Fibroblast of skin of right quadriceps (primary cell): ENCODE measurements around the gene SYNGR1.
A peak's percentile ranks its signal among the peaks of the same experiment; 100 is the strongest.

Experiments used
- DNase-seq: peaks from one replicate; pipeline ENCODE4 v3.0.0-alpha.2; 2013

The SYNGR1 gene

GRCh38 chr22:39374191-39374590, 24.4 kb downstream of the SYNGR1 start:
- no peak for DNase-seq

- no peak for DNase-seq
These were observed 25.0 kb downstream of the SYNGR1 start for GRCh38 chr22:39374801-39375200.

GRCh38 chr22:39375646-39376045, 25.9 kb downstream of the SYNGR1 start:
- no peak for DNase-seq

- no peak for DNase-seq
These were observed 30.3 kb downstream of the SYNGR1 start for GRCh38 chr22:39379756-39380730.

GRCh38 chr22:39381009-39381755, 31.4 kb downstream of the SYNGR1 start:
- no peak for DNase-seq

- DNase-seq, result no peak
These were observed 32.1 kb downstream of the SYNGR1 start for GRCh38 chr22:39381930-39382329.

- no peak for DNase-seq
These were observed 32.6 kb downstream of the SYNGR1 start for GRCh38 chr22:39382410-39382809.

GRCh38 chr22:39383841-39384625, 34.2 kb downstream of the SYNGR1 start:
- DNase-seq, result peak; percentile 50

GRCh38 chr22:39384750-39385480, 35.1 kb downstream of the SYNGR1 start:
- DNase-seq, result peak; percentile 27

- DNase-seq, result peak; percentile 76
These were observed 38.6 kb downstream of the SYNGR1 start for GRCh38 chr22:39388261-39389011.

- no peak for DNase-seq
These were observed 39.6 kb downstream of the SYNGR1 start for GRCh38 chr22:39389420-39389819.

GRCh38 chr22:39392341-39392948, 42.7 kb downstream of the SYNGR1 start:
- DNase-seq, result no peak

- DNase-seq, result no peak
These were observed 46.4 kb downstream of the SYNGR1 start for GRCh38 chr22:39395936-39396796.

- no peak for DNase-seq
These were observed 47.0 kb downstream of the SYNGR1 start for GRCh38 chr22:39396797-39397195.

GRCh38 chr22:39401301-39401631, 51.5 kb downstream of the SYNGR1 start:
- DNase-seq, result no peak

- peak; percentile 45 for DNase-seq
These were observed 55.7 kb downstream of the SYNGR1 start for GRCh38 chr22:39405346-39406085.

GRCh38 chr22:39408173-39408572, 58.4 kb downstream of the SYNGR1 start:
- no peak for DNase-seq

GRCh38 chr22:39408807-39409206, 59.0 kb downstream of the SYNGR1 start:
- no peak for DNase-seq

- no peak for DNase-seq
These were observed 59.8 kb downstream of the SYNGR1 start for GRCh38 chr22:39409516-39410029.
